Gastroesophageal sphincter (tissue), 4 donors: ENCODE data around the gene RNU7-1. TPM values are rescaled to one million over a fixed set of nuclear protein-coding genes. Genes with fewer than 3 reads are reported as not detected.
A peak's percentile ranks its signal among the peaks of the same experiment; 100 is the strongest.

Experiments used
- ATAC-seq: fragments of 150-250 bp; one replicate; pipeline ENCODE4 v1.9.1; 2016; ENCODE audit warnings: mild to moderate bottlenecking, moderate library complexity
- H3K27ac ChIP-seq, 4 donors: fragments of 200-600 bp; sonication (generic) in 3 of 4; 1 replicate in 3 of 4; 2 replicates in 1 of 4; pipeline ENCODE4 v1.5.1; 2016 to 2019
- H3K27me3 ChIP-seq: fragments of 200-600 bp; sonication (generic); one replicate; pipeline ENCODE4 v1.5.1; 2019
- H3K36me3 ChIP-seq, 2 donors: fragments of 200-600 bp; sonication (generic); one replicate each; pipeline ENCODE4 v1.5.1; 2019; ENCODE audit warnings: control low read depth in 1 of 2
- H3K4me1 ChIP-seq, 3 donors: fragments of 200-600 bp; sonication (generic); 1 replicate in 2 of 3; 2 replicates in 1 of 3; pipeline ENCODE4 v1.5.1; 2016 to 2019; ENCODE audit warnings: control low read depth in 2 of 3
- H3K4me3 ChIP-seq, 2 donors: fragments of 200-600 bp; sonication (generic); one replicate each; pipeline ENCODE4 v1.5.1; 2019; ENCODE audit warnings: mild to moderate bottlenecking in 1 of 2, moderate library complexity in 1 of 2
- H3K9me3 ChIP-seq, 3 donors: fragments of 200-600 bp; sonication (generic); one replicate each; pipeline ENCODE4 v1.5.1; 2017 to 2019; ENCODE audit warnings: control low read depth in 2 of 3
- CTCF ChIP-seq, 4 experiments: fragments of 200-600 bp in 2 of 4; fragments of 450-650 bp in 2 of 4; sonication (generic) in 1 of 4; IDR thresholded peaks; one replicate each; pipeline ENCODE4 v1.5.1; 2017 to 2019; ENCODE audit warnings: antibody characterized with exemption in 4 of 4, mild to moderate bottlenecking in 2 of 4, moderate library complexity in 2 of 4
- EP300 ChIP-seq: sonication (generic); formaldehyde crosslinking; IDR thresholded peaks from one replicate; pipeline ENCODE4 v1.6.1; 2017; ENCODE audit warnings: antibody characterized with exemption, mild to moderate bottlenecking
- POLR2A ChIP-seq, 2 donors: fragments of 450-650 bp; IDR thresholded peaks; one replicate each; pipeline ENCODE4 v1.6.1; 2017; ENCODE audit warnings: antibody characterized with exemption in 2 of 2, mild to moderate bottlenecking in 2 of 2, moderate library complexity in 1 of 2
- POLR2AphosphoS5 ChIP-seq: sonication (generic); formaldehyde crosslinking; IDR thresholded peaks from one replicate; pipeline ENCODE4 v1.6.1; 2017; ENCODE audit warnings: antibody characterized with exemption
- WGBS, 2 donors: methylation state at CpG; one replicate each; pipeline ENCODE4 v1.1.5; 2018; ENCODE audit warnings: low coverage in 1 of 2; 5-methylcytosine and 5-hydroxymethylcytosine counted together
- total RNA-seq, 4 donors: library from RNA; depleted of rRNA; stranded (reverse); fragments of >200 nt; gene quantifications; one replicate each; pipeline ENCODE4 v1.1.0, GENCODE V29; 2016

The RNU7-1 gene
- total RNA-seq, 4 donors from 2014 or later = not detected

GRCh38 chr12:6970096-6970527, 26.5 kb downstream of the RNU7-1 start:
- Histone ChIP-seq H3K9me3 (no peaks in the 10 kb centered on the region), H3K27ac (peak overlapping the region; percentile 71 to 98 (median 92)), H3K4me3 (peak overlapping the region; percentile 85 to 94), H3K4me1 (peaks cover 4 to 49% (median 25%) of the 10 kb centered on the region in 3 donors), H3K27me3 (no peaks in the 10 kb centered on the region), H3K36me3 (peaks cover 0 to 55% of the 10 kb centered on the region in 2 donors)
- no peak for TF ChIP-seq POLR2AphosphoS5
- TF ChIP-seq CTCF (IDR thresholded peaks at IDR 0.05) = no peak
- TF ChIP-seq EP300 = no peak
- TF ChIP-seq POLR2A (IDR thresholded peaks at IDR 0.05) = no peak
- WGBS, 2 donors = 0% methylated on average over 3 to 7 of the region's 31 CpGs
- ATAC-seq = no peak

- Histone ChIP-seq H3K27me3 (no peaks in the 10 kb centered on the region), H3K27ac (no peak overlapping the region), H3K4me3 (no peak overlapping the region), H3K4me1 (peaks cover 3 to 30% (median 17%) of the 10 kb centered on the region in 3 donors), H3K9me3 (no peaks in the 10 kb centered on the region), H3K36me3 (peaks cover 0 to 56% of the 10 kb centered on the region in 2 donors)
- WGBS, 2 donors = 93 to 100% methylated on average over 1 to 4 of the region's 6 CpGs
- ATAC-seq = no peak
- no peak for TF ChIP-seq EP300
- TF ChIP-seq POLR2A (IDR thresholded peaks at IDR 0.05) = no peak
- TF ChIP-seq POLR2AphosphoS5 = no peak
- no peak for TF ChIP-seq CTCF (IDR thresholded peaks at IDR 0.05)
Measured at GRCh38 chr12:6974180-6974579, 30.6 kb downstream of the RNU7-1 start.

GRCh38 chr12:6975297-6976032, 31.8 kb downstream of the RNU7-1 start:
- peaks cover 0 to 68% of the 10 kb centered on the region in 2 donors for H3K36me3 ChIP-seq

GRCh38 chr12:6977653-6978052, 34.0 kb downstream of the RNU7-1 start:
- ATAC-seq = no peak
- no peak overlapping the region for H3K27ac ChIP-seq
- WGBS, 2 donors = 68% methylated on average over 7 of the region's 10 CpGs; no CpG with 5 or more reads in 1 of the 2 donors
- H3K36me3 ChIP-seq = peaks cover 0 to 90% of the 10 kb centered on the region in 2 donors
- no peak for TF ChIP-seq POLR2AphosphoS5
- no peak for TF ChIP-seq CTCF (IDR thresholded peaks at IDR 0.05)
- TF ChIP-seq EP300 = no peak
- no peak for TF ChIP-seq POLR2A (IDR thresholded peaks at IDR 0.05)
- peaks cover 0 to 4% (median 0%) of the 10 kb centered on the region in 3 donors for H3K4me1 ChIP-seq
- H3K4me3 ChIP-seq = no peak overlapping the region
- no peaks in the 10 kb centered on the region for H3K27me3 ChIP-seq
- H3K9me3 ChIP-seq = no peaks in the 10 kb centered on the region

More at GRCh38 chr12:6975297-6976032, 31.8 kb downstream of the RNU7-1 start:
- 82 to 85% methylated on average over 2 of the region's 2 CpGs for WGBS, 2 donors
- no peaks in the 10 kb centered on the region for H3K9me3 ChIP-seq
- ATAC-seq = no peak
- no peaks in the 10 kb centered on the region for H3K27me3 ChIP-seq
- H3K4me1 ChIP-seq = peaks cover 0 to 20% (median 9%) of the 10 kb centered on the region in 3 donors
- no peak overlapping the region for H3K27ac ChIP-seq
- H3K4me3 ChIP-seq = no peak overlapping the region
- TF ChIP-seq POLR2AphosphoS5 = no peak
- TF ChIP-seq EP300 = no peak

GRCh38 chr12:6978188-6978587, 34.6 kb downstream of the RNU7-1 start:
- TF ChIP-seq CTCF (IDR thresholded peaks at IDR 0.05) (no peak), POLR2A (IDR thresholded peaks at IDR 0.05) (no peak)
- Histone ChIP-seq H3K4me1 (no peaks in the 10 kb centered on the region), H3K9me3 (no peaks in the 10 kb centered on the region), H3K4me3 (no peak overlapping the region), H3K36me3 (peaks cover 0 to 96% of the 10 kb centered on the region in 2 donors), H3K27ac (no peak overlapping the region), H3K27me3 (no peaks in the 10 kb centered on the region)
- WGBS, 2 donors = 85 to 90% methylated on average over 3 to 5 of the region's 6 CpGs
- ATAC-seq = no peak
